Esophagus squamous epithelium (tissue), 5 donors: ENCODE data around the gene LRRC8E. TPM values are rescaled to one million over a fixed set of nuclear protein-coding genes. Genes with fewer than 3 reads are reported as not detected.
"Not testable (repeated sequence)": the region's sequence is repeated elsewhere in the genome, so short reads cannot be mapped to it uniquely, and the experiment has no call there.

Experiments
- DNase-seq: peaks from one replicate; lab custom pipeline; 2025; lab: John Stamatoyannopoulos, UW
- H3K27ac ChIP-seq, 4 donors: fragments of 200-600 bp; sonication (generic); one replicate each; pipeline ENCODE4 v1.5.1; 2016 to 2019; ENCODE audit warnings: mild to moderate bottlenecking in 1 of 4
- H3K27me3 ChIP-seq, 4 donors: fragments of 200-600 bp; sonication (generic); 1 replicate in 3 of 4; 2 replicates in 1 of 4; pipeline versions ENCODE4 v1.5.1 to v1.6.0; 2017 to 2021; ENCODE audit warnings: antibody characterized with exemption in 1 of 4
- H3K36me3 ChIP-seq, 3 donors: fragments of 200-600 bp; sonication (generic); one replicate each; pipeline ENCODE4 v1.5.1; 2016 to 2019
- H3K4me1 ChIP-seq, 3 donors: fragments of 200-600 bp; sonication (generic); one replicate each; pipeline ENCODE4 v1.5.1; 2017 to 2019
- H3K4me3 ChIP-seq, 4 donors: fragments of 200-600 bp; sonication (generic); 1 replicate in 3 of 4; 2 replicates in 1 of 4; pipeline ENCODE4 v1.5.1; 2016 to 2019; ENCODE audit warnings: mild to moderate bottlenecking in 2 of 4, moderate library complexity in 1 of 4
- H3K9me3 ChIP-seq, 3 donors: fragments of 200-600 bp; sonication (generic); one replicate each; pipeline ENCODE4 v1.5.1; 2016 to 2019
- POLR2A ChIP-seq, 4 donors: fragments of 450-650 bp; IDR thresholded peaks; one replicate each; pipeline ENCODE4 v1.6.1; 2017; ENCODE audit warnings: antibody characterized with exemption in 4 of 4, mild to moderate bottlenecking in 4 of 4, moderate library complexity in 3 of 4
- WGBS, 2 donors: methylation state at CpG; one replicate each; pipeline ENCODE4 v1.1.5; 2018; 5-methylcytosine and 5-hydroxymethylcytosine counted together
- intact Hi-C: fragments of 100-400 bp; cut with DNase I; formaldehyde crosslinking; loops from one replicate; pipeline ENCODE4 v1.15.0; 2022
- total RNA-seq, 4 donors: library from RNA; depleted of rRNA; stranded (reverse); fragments of >200 nt; gene quantifications; one replicate each; pipeline ENCODE4 v1.1.0, GENCODE V29; 2016
- TF ChIP-seq, protein P1 (sequence below), 6 experiments: fragments of 450-650 bp in 4 of 6; fragments of 200-600 bp in 2 of 6; sonication (generic) in 2 of 6; IDR thresholded peaks; one replicate each; pipeline ENCODE4 v1.5.1; 2016 to 2019; ENCODE audit warnings: antibody characterized with exemption in 6 of 6, mild to moderate bottlenecking in 4 of 6, moderate library complexity in 4 of 6
- donor health status: DM: yes; HTN: yes; CAD: no.

LRRC8E gene
- total RNA-seq, 4 donors from 2014 or later = 7.6 to 17.0 (median 9.5) TPM

DNA sequence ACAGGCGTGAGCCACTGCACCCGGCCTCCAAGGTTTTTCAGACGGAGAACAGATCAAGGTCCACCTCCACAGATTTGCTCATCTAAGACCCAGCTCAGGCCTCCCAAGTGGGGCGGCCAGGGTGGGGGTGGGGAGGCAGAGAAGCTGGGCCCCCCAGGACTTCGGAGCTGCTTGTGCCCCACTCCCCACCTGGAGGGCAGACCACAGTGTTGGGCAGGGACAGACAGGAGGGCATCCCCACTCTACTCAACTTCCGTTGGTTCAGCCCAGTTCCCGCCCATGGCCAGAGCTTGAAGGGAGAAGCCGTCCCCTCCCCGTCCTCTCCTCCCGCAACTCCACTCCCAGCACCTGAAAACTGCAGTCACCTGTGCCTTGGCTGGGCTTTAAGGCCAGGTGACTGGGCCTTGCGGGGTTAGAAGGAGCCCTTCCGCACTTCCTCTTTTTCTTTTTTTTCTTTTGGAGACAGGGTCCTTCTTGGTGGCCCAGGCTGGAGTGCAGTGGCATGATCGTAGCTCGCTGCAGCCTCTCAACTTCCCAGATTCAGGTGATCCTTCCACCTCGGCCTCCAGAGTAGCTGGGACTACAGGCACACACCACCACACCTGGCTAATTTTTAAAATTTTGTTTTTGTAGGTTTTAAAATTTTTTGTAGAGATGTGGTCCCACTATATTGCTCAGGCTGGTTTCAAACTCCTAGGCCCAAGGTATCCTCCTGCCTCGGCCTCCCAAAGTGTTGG, 734 bp upstream of the LRRC8E start:
- peak overlapping the region in 1 of 4 donors; percentile 16 for H3K27ac ChIP-seq
- intact Hi-C loops = no loop called here
- H3K9me3 ChIP-seq = no peaks in the 10 kb centered on the region
- peak overlapping the region in 1 of 4 donors; percentile 67 for H3K4me3 ChIP-seq
- no peak for TF ChIP-seq POLR2A (IDR thresholded peaks at IDR 0.05)
- TF ChIP-seq, protein P1, sequence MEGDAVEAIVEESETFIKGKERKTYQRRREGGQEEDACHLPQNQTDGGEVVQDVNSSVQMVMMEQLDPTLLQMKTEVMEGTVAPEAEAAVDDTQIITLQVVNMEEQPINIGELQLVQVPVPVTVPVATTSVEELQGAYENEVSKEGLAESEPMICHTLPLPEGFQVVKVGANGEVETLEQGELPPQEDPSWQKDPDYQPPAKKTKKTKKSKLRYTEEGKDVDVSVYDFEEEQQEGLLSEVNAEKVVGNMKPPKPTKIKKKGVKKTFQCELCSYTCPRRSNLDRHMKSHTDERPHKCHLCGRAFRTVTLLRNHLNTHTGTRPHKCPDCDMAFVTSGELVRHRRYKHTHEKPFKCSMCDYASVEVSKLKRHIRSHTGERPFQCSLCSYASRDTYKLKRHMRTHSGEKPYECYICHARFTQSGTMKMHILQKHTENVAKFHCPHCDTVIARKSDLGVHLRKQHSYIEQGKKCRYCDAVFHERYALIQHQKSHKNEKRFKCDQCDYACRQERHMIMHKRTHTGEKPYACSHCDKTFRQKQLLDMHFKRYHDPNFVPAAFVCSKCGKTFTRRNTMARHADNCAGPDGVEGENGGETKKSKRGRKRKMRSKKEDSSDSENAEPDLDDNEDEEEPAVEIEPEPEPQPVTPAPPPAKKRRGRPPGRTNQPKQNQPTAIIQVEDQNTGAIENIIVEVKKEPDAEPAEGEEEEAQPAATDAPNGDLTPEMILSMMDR (IDR thresholded peaks at IDR 0.05) = no peak
- H3K27me3 ChIP-seq = peaks cover 0 to 36% (median 0%) of the 10 kb centered on the region in 4 donors
- no peaks in the 10 kb centered on the region for H3K36me3 ChIP-seq
- WGBS, 2 donors = 73 to 78% methylated on average over 9 to 11 of the region's 16 CpGs
- no peak for DNase-seq
- H3K4me1 ChIP-seq = peaks cover 7 to 15% (median 11%) of the 10 kb centered on the region in 3 donors

- whole genome bisulfite sequencing, 2 donors = 40 to 68% methylated on average over 4 to 5 of the region's 8 CpGs
- no peaks in the 10 kb centered on the region for H3K36me3 ChIP-seq
- H3K4me3 ChIP-seq = peak overlapping the region; percentile 50 to 73 (median 67)
- peaks cover 0 to 48% (median 0%) of the 10 kb centered on the region in 4 donors for H3K27me3 ChIP-seq
- H3K9me3 ChIP-seq = no peaks in the 10 kb centered on the region
- intact Hi-C loops = no loop called here
- peaks cover 7 to 19% (median 11%) of the 10 kb centered on the region in 3 donors for H3K4me1 ChIP-seq
- DNase-seq = no peak
- peak overlapping the region; percentile 50 to 80 (median 79) for H3K27ac ChIP-seq
- TF ChIP-seq, protein P1 (IDR thresholded peaks at IDR 0.05) = no peak
- no peak for TF ChIP-seq POLR2A (IDR thresholded peaks at IDR 0.05)
These were observed 512 bp downstream of the LRRC8E start for GRCh38 chr19:7888826-7889217.

DNA sequence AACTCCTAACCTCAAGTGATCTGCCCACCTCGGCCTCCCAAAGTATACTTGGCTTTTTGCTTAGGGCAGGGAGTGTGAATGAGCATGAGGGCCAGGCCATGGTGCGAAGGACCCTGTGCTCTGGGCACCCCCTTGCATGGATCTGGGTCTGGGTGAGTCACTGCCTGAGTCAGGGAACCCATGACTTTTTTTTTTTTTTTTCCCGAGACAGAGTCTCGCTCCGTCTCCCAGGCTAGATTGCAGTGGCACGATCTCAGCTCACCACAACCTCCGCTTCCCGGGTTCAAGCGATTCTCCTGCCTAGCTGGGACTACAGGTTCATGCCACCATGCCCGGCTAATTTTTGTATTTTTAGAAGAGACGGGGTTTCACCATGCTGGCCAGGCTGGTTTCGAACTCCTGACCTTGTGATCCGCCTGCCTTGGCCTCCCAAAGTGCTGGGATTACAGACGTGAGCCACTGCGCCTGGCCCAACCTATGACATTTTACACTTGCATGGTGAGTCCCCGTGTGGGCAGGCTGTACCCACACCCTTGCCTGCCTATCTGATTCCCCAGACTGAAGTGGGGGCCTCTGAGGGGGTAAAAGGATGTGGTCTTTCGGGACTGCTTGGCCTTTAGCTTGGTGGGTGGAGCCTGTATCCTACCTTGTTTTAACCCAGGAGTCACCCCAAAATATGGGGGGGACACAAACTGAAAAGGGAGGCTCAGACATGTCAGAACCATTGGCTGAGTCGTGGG, 5.2 kb downstream of the LRRC8E start:
- H3K27ac ChIP-seq, H3K4me3 ChIP-seq, H3K9me3 ChIP-seq, DNase-seq, H3K36me3 ChIP-seq, intact Hi-C loops: not testable (repeated sequence)
- Histone ChIP-seq H3K4me1 (peaks cover 10 to 41% (median 12%) of the 10 kb centered on the region in 3 donors), H3K27me3 (peaks cover 0 to 47% (median 0%) of the 10 kb centered on the region in 4 donors)
- whole genome bisulfite sequencing, 2 donors = 75 to 82% methylated on average over 15 of the region's 18 CpGs

DNA sequence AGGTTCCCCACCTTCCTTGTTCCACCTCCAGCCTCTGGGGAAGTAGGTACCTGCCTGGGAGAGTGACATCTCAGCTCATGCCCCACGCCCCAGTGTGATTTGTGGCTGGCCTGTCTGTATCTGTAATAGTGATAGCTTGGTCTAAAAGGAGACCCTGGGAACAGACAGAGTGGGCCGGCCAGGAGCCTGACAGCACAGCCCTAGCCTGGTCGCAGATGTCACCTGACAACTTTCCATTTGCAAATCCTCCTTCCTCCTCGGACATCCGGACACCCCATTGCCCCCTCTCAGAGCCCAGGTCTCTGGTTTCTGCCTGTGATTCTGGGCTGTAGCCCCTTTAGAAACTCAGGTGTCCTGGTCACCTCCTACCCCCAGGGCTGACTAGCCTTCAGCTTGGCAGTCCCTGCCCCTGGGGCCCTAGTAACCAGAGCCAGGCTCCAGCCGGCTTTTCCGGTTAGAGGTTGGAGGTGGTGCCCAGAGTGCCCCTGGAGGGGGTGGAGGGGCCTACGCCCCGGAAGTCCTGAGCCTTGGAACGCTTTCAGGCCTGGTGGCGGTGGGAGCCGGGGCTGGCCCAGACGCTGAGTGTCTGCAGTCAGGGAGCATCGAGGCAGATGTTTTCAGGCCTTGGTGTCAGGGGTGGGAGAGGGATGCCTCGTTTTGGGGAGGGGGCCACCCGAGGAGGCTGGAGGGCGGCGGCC, 6.5 kb downstream of the LRRC8E start:
- Histone ChIP-seq H3K4me1 (peaks cover 4 to 35% (median 12%) of the 10 kb centered on the region in 3 donors), H3K27ac (peak overlapping the region in 1 of 4 donors; percentile 21), H3K4me3 (no peak overlapping the region), H3K27me3 (peaks cover 0 to 39% (median 0%) of the 10 kb centered on the region in 4 donors), H3K9me3 (no peaks in the 10 kb centered on the region), H3K36me3 (peaks cover 0 to 15% (median 0%) of the 10 kb centered on the region in 3 donors)
- 31 to 42% methylated on average over 5 to 7 of the region's 18 CpGs for WGBS, 2 donors
- TF ChIP-seq, protein P1 (IDR thresholded peaks at IDR 0.05) = peak in 1 of 6 experiments; percentile 15
- TF ChIP-seq POLR2A (IDR thresholded peaks at IDR 0.05) = no peak
- no peak for DNase-seq
- intact Hi-C loops = no loop called here

- intact Hi-C loops = no loop called here
- WGBS, 2 donors = 80 to 91% methylated on average over 4 to 11 of the region's 13 CpGs
- Histone ChIP-seq H3K27ac (peak overlapping the region in 1 of 4 donors; percentile 21), H3K9me3 (no peaks in the 10 kb centered on the region), H3K36me3 (peaks cover 0 to 17% (median 0%) of the 10 kb centered on the region in 3 donors), H3K4me3 (no peak overlapping the region), H3K4me1 (peaks cover 10 to 43% (median 12%) of the 10 kb centered on the region in 3 donors), H3K27me3 (peaks cover 0 to 43% (median 0%) of the 10 kb centered on the region in 4 donors)
- no peak for TF ChIP-seq POLR2A (IDR thresholded peaks at IDR 0.05)
- TF ChIP-seq, protein P1 (IDR thresholded peaks at IDR 0.05) = no peak
- DNase-seq = no peak
These were observed 7.3 kb downstream of the LRRC8E start for GRCh38 chr19:7895565-7895964.
